C4-2B (cell line): ENCODE data around the gene UBR4.

Source experiments
- ZFX ChIP-seq: fragments of 450-650 bp; IDR thresholded peaks from 2 replicates; pipeline ENCODE4 v1.6.1; 2017
- TF ChIP-seq, protein P1 (sequence below): fragments of 450-650 bp; conservative IDR thresholded peaks from 2 replicates; pipeline ENCODE4 v1.5.1; 2017; ENCODE audit warnings: mild to moderate bottlenecking

DNA sequence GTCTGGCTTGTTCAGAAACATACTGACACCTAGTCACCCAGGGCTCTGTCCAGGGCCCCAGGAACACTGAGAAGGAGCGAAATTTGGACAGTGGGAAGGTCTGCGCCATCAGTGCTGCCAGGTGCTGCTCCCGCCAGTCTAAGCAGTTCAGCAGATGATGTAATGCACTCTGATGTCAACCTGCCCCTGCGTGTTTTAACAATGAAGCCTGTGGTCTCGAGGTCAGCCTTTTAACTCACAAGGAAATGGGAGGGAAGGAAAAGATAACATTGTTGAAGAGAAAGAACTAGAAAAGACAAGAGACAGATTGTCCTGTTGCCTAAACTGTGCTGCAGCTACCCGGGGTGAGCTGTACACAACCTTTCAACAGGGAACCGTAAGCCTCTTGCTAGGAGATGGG, 127.0 kb downstream of the UBR4 start:
- TF ChIP-seq, protein P1, sequence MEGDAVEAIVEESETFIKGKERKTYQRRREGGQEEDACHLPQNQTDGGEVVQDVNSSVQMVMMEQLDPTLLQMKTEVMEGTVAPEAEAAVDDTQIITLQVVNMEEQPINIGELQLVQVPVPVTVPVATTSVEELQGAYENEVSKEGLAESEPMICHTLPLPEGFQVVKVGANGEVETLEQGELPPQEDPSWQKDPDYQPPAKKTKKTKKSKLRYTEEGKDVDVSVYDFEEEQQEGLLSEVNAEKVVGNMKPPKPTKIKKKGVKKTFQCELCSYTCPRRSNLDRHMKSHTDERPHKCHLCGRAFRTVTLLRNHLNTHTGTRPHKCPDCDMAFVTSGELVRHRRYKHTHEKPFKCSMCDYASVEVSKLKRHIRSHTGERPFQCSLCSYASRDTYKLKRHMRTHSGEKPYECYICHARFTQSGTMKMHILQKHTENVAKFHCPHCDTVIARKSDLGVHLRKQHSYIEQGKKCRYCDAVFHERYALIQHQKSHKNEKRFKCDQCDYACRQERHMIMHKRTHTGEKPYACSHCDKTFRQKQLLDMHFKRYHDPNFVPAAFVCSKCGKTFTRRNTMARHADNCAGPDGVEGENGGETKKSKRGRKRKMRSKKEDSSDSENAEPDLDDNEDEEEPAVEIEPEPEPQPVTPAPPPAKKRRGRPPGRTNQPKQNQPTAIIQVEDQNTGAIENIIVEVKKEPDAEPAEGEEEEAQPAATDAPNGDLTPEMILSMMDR = no peak
- TF ChIP-seq ZFX = no peak
